ENCODE measurements around the gene DTNB.
"Not testable (repeated sequence)": the region's sequence is repeated elsewhere in the genome, so short reads cannot be mapped to it uniquely, and the experiment has no call there.

DTNB gene

GRCh38 chr2:25623361-25623760 is 50.0 kb downstream of the DTNB start:
- H3K4me3 ChIP-seq (ENCODE audit: low read length): no peak overlapping the region
- TF ChIP-seq ZNF274 (IDR thresholded peaks at IDR 0.05; ENCODE audit: low read depth, low read length): no peak

- H3K4me3 ChIP-seq (ENCODE audit: low read length): no peak overlapping the region
- no peak for TF ChIP-seq ZNF274 (IDR thresholded peaks at IDR 0.05; ENCODE audit: low read depth, low read length)
Observed at GRCh38 chr2:25620711-25621110, 52.7 kb downstream of the DTNB start.

- TF ChIP-seq ZNF274 (IDR thresholded peaks at IDR 0.05; ENCODE audit: low read depth, low read length): no peak
- no peak overlapping the region for H3K4me3 ChIP-seq (ENCODE audit: low read length)
Observed at GRCh38 chr2:25620077-25620476, 53.3 kb downstream of the DTNB start.

GRCh38 chr2:25619185-25619584 is 54.2 kb downstream of the DTNB start:
- H3K4me3 ChIP-seq (ENCODE audit: low read length): no peak overlapping the region
- no peak for TF ChIP-seq ZNF274 (IDR thresholded peaks at IDR 0.05; ENCODE audit: low read depth, low read length)

GRCh38 chr2:25618676-25619075 is 54.7 kb downstream of the DTNB start:
- TF ChIP-seq ZNF274 (IDR thresholded peaks at IDR 0.05; ENCODE audit: low read depth, low read length): no peak
- H3K4me3 ChIP-seq (ENCODE audit: low read length): no peak overlapping the region

GRCh38 chr2:25617948-25618646 is 55.3 kb downstream of the DTNB start:
- no peak overlapping the region for H3K4me3 ChIP-seq (ENCODE audit: low read length)
- TF ChIP-seq ZNF274 (IDR thresholded peaks at IDR 0.05; ENCODE audit: low read depth, low read length): no peak

- H3K4me3 ChIP-seq (ENCODE audit: low read length): no peak overlapping the region
- TF ChIP-seq ZNF274 (IDR thresholded peaks at IDR 0.05; ENCODE audit: low read depth, low read length): no peak
Observed at GRCh38 chr2:25615920-25616319, 57.5 kb downstream of the DTNB start.

GRCh38 chr2:25615386-25615785 is 58.0 kb downstream of the DTNB start:
- TF ChIP-seq ZNF274 (IDR thresholded peaks at IDR 0.05; ENCODE audit: low read depth, low read length): no peak
- H3K4me3 ChIP-seq (ENCODE audit: low read length): no peak overlapping the region

- H3K4me3 ChIP-seq (ENCODE audit: low read length): no peak overlapping the region
Observed at GRCh38 chr2:25614711-25615110, 58.7 kb downstream of the DTNB start.

GRCh38 chr2:25608718-25609117 is 64.7 kb downstream of the DTNB start:
- TF ChIP-seq ZNF274 (IDR thresholded peaks at IDR 0.05; ENCODE audit: low read depth, low read length): no peak
- no peak overlapping the region for H3K4me3 ChIP-seq (ENCODE audit: low read length)

More at GRCh38 chr2:25614711-25615110, 58.7 kb downstream of the DTNB start:
- no peak for TF ChIP-seq ZNF274 (IDR thresholded peaks at IDR 0.05; ENCODE audit: low read depth, low read length)

GRCh38 chr2:25606892-25607291 is 66.5 kb downstream of the DTNB start:
- TF ChIP-seq ZNF274 (IDR thresholded peaks at IDR 0.05; ENCODE audit: low read depth, low read length): no peak
- H3K4me3 ChIP-seq (ENCODE audit: low read length): no peak overlapping the region

- no peak for TF ChIP-seq ZNF274 (IDR thresholded peaks at IDR 0.05; ENCODE audit: low read depth, low read length)
Observed at GRCh38 chr2:25602333-25602723, 71.0 kb downstream of the DTNB start.

GRCh38 chr2:25601711-25602332 is 71.6 kb downstream of the DTNB start:
- H3K4me3 ChIP-seq (ENCODE audit: low read length): not testable (repeated sequence)

More at GRCh38 chr2:25602333-25602723, 71.0 kb downstream of the DTNB start:
- no peak overlapping the region; the same call in 1 of the 2 replicates for H3K4me3 ChIP-seq (ENCODE audit: low read length)

- no peak for TF ChIP-seq ZNF274 (IDR thresholded peaks at IDR 0.05; ENCODE audit: low read depth, low read length)
- H3K4me3 ChIP-seq (ENCODE audit: low read length): no peak overlapping the region
Observed at GRCh38 chr2:25598911-25599310, 74.5 kb downstream of the DTNB start.

- H3K4me3 ChIP-seq (ENCODE audit: low read length): no peak overlapping the region
Observed at GRCh38 chr2:25598332-25598731, 75.0 kb downstream of the DTNB start.

More at GRCh38 chr2:25598332-25598731, 75.0 kb downstream of the DTNB start:
- no peak for TF ChIP-seq ZNF274 (IDR thresholded peaks at IDR 0.05; ENCODE audit: low read depth, low read length)
